Fibroblast of lung (primary cell): ENCODE measurements around the gene DNTT.

Experiments
- EZH2 ChIP-seq: IDR thresholded peaks from 2 replicates; pipeline ENCODE4 v1.5.1; 2012; ENCODE audit warnings: low read length, control low read depth, mild to moderate bottlenecking; ENCODE audit errors: missing control alignments
- TF ChIP-seq, protein P1 (sequence below), 2 donors: IDR thresholded peaks in 1 of 2; conservative IDR thresholded peaks in 1 of 2; 1 replicate in 1 of 2; 2 replicates in 1 of 2; pipeline ENCODE4 v1.5.1; 2011 to 2012; ENCODE audit warnings: low read length in 2 of 2, control low read depth in 1 of 2, inconsistent platforms in 1 of 2, low read depth in 1 of 2, mild to moderate bottlenecking in 1 of 2

DNA sequence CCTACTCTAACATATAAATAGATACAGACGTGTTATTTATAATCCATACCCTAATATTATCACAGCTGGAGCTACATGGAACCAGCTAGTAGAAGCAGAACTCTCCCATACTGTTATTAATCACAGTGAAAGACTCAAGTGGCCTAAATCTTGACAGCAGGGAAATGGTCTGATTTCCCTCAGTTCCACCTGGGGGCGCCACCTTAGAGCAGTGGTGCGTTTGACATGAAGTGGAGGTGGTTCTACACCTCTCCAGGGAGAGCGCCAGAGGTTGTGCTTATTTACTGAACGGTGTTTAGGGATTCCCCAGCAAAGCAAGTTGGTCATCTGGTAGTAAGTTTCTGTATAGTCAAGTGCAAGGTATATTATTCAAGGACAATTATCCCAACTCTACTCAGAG, 17.6 kb downstream of the DNTT start:
- TF ChIP-seq, protein P1, sequence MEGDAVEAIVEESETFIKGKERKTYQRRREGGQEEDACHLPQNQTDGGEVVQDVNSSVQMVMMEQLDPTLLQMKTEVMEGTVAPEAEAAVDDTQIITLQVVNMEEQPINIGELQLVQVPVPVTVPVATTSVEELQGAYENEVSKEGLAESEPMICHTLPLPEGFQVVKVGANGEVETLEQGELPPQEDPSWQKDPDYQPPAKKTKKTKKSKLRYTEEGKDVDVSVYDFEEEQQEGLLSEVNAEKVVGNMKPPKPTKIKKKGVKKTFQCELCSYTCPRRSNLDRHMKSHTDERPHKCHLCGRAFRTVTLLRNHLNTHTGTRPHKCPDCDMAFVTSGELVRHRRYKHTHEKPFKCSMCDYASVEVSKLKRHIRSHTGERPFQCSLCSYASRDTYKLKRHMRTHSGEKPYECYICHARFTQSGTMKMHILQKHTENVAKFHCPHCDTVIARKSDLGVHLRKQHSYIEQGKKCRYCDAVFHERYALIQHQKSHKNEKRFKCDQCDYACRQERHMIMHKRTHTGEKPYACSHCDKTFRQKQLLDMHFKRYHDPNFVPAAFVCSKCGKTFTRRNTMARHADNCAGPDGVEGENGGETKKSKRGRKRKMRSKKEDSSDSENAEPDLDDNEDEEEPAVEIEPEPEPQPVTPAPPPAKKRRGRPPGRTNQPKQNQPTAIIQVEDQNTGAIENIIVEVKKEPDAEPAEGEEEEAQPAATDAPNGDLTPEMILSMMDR (conservative IDR thresholded peaks at IDR 0.05 in 1 of 2, IDR thresholded peaks at IDR 0.05 in 1 of 2; ENCODE audit: low read depth in 1 of 2, low read length in 2 of 2) = no peak
- TF ChIP-seq EZH2 = no peak
